ENCODE results near the gene SLX4IP. TPM values are rescaled to one million over a fixed set of nuclear protein-coding genes. Genes with fewer than 3 reads are reported as not detected.

The SLX4IP gene
- total RNA-seq, 1 donor = 4.0 TPM

- peak overlapping the region; percentile 2 for H3K4me2 ChIP-seq (ENCODE audit: insufficient read depth, low read length)
- H2AFZ ChIP-seq (ENCODE audit: low read length) = no peak overlapping the region
Measured at GRCh38 chr20:10667077-10667401, 231.9 kb downstream of the SLX4IP start.

GRCh38 chr20:10667560-10668167 lies 232.6 kb downstream of the SLX4IP start:
- peak overlapping the region; percentile 65 for H3K27ac ChIP-seq (ENCODE audit: low read depth, low read length)
- H3K9me3 ChIP-seq (ENCODE audit: low read depth, low read length) = no peaks in the 10 kb centered on the region
- peak overlapping the region; percentile 2 for H3K4me2 ChIP-seq (ENCODE audit: insufficient read depth, low read length)
- no peak for TF ChIP-seq CTCF (IDR thresholded peaks at IDR 0.05; ENCODE audit: extremely low read depth, low read depth, low read length)
- DNase-seq (ENCODE audit: insufficient read length, low spot score, missing footprints) = no peak
- H3K79me2 ChIP-seq (ENCODE audit: insufficient read depth, low read length) = peaks cover 97% of the 10 kb centered on the region
- H4K20me1 ChIP-seq (ENCODE audit: insufficient read depth, low read length) = no peaks in the 10 kb centered on the region
- H2AFZ ChIP-seq (ENCODE audit: low read length) = no peak overlapping the region
- H3K27me3 ChIP-seq (ENCODE audit: insufficient read depth, low read length) = no peaks in the 10 kb centered on the region
- no peak overlapping the region for H3K4me3 ChIP-seq (ENCODE audit: insufficient read depth, low read length)
- H3K36me3 ChIP-seq (ENCODE audit: insufficient read depth, low read length) = peaks cover 41% of the 10 kb centered on the region
- H3K4me1 ChIP-seq (ENCODE audit: insufficient read depth, low read length) = peaks cover 45% of the 10 kb centered on the region

More at GRCh38 chr20:10667077-10667401, 231.9 kb downstream of the SLX4IP start:
- Histone ChIP-seq H3K9me3 (ENCODE audit: low read depth, low read length) (no peaks in the 10 kb centered on the region), H3K36me3 (ENCODE audit: insufficient read depth, low read length) (peaks cover 47% of the 10 kb centered on the region), H3K27me3 (ENCODE audit: insufficient read depth, low read length) (no peaks in the 10 kb centered on the region), H3K79me2 (ENCODE audit: insufficient read depth, low read length) (peaks cover 97% of the 10 kb centered on the region), H4K20me1 (ENCODE audit: insufficient read depth, low read length) (no peaks in the 10 kb centered on the region), H3K4me3 (ENCODE audit: insufficient read depth, low read length) (no peak overlapping the region), H3K4me1 (ENCODE audit: insufficient read depth, low read length) (peaks cover 45% of the 10 kb centered on the region), H3K27ac (ENCODE audit: low read depth, low read length) (peak overlapping the region; percentile 65)
- no peak for TF ChIP-seq CTCF (IDR thresholded peaks at IDR 0.05; ENCODE audit: extremely low read depth, low read depth, low read length)
- DNase-seq (ENCODE audit: insufficient read length, low spot score, missing footprints) = peak; percentile 67

GRCh38 chr20:10668677-10669368 lies 233.7 kb downstream of the SLX4IP start:
- Histone ChIP-seq H3K9me3 (ENCODE audit: low read depth, low read length) (no peaks in the 10 kb centered on the region), H3K4me3 (ENCODE audit: insufficient read depth, low read length) (no peak overlapping the region), H3K27me3 (ENCODE audit: insufficient read depth, low read length) (no peaks in the 10 kb centered on the region), H2AFZ (ENCODE audit: low read length) (no peak overlapping the region), H3K36me3 (ENCODE audit: insufficient read depth, low read length) (peaks cover 30% of the 10 kb centered on the region), H3K4me1 (ENCODE audit: insufficient read depth, low read length) (peaks cover 45% of the 10 kb centered on the region), H3K27ac (ENCODE audit: low read depth, low read length) (peak overlapping the region; percentile 2), H4K20me1 (ENCODE audit: insufficient read depth, low read length) (no peaks in the 10 kb centered on the region), H3K79me2 (ENCODE audit: insufficient read depth, low read length) (peaks cover 95% of the 10 kb centered on the region), H3K4me2 (ENCODE audit: insufficient read depth, low read length) (no peak overlapping the region)
- no peak for TF ChIP-seq CTCF (IDR thresholded peaks at IDR 0.05; ENCODE audit: extremely low read depth, low read depth, low read length)
- DNase-seq (ENCODE audit: insufficient read length, low spot score, missing footprints) = peak; percentile 62

GRCh38 chr20:10669843-10670446 lies 234.8 kb downstream of the SLX4IP start:
- H2AFZ ChIP-seq (ENCODE audit: low read length) = no peak overlapping the region

More at GRCh38 chr20:10669843-10670446, 234.8 kb downstream of the SLX4IP start:
- H4K20me1 ChIP-seq (ENCODE audit: insufficient read depth, low read length) = no peaks in the 10 kb centered on the region
- H3K4me3 ChIP-seq (ENCODE audit: insufficient read depth, low read length) = peak overlapping the region; percentile 97
- no peak for TF ChIP-seq CTCF (IDR thresholded peaks at IDR 0.05; ENCODE audit: extremely low read depth, low read depth, low read length)
- peak overlapping the region; percentile 97 for H3K27ac ChIP-seq (ENCODE audit: low read depth, low read length)
- peaks cover 43% of the 10 kb centered on the region for H3K4me1 ChIP-seq (ENCODE audit: insufficient read depth, low read length)
- peak overlapping the region; percentile 84 for H3K4me2 ChIP-seq (ENCODE audit: insufficient read depth, low read length)
- H3K27me3 ChIP-seq (ENCODE audit: insufficient read depth, low read length) = no peaks in the 10 kb centered on the region
- H3K79me2 ChIP-seq (ENCODE audit: insufficient read depth, low read length) = peaks cover 84% of the 10 kb centered on the region
- H3K36me3 ChIP-seq (ENCODE audit: insufficient read depth, low read length) = peaks cover 25% of the 10 kb centered on the region
- no peaks in the 10 kb centered on the region for H3K9me3 ChIP-seq (ENCODE audit: low read depth, low read length)
- DNase-seq (ENCODE audit: insufficient read length, low spot score, missing footprints) = peak; percentile 63
